ENCODE results near the gene TMEM35B. TPM values are rescaled to one million over a fixed set of nuclear protein-coding genes. Genes with fewer than 3 reads are reported as not detected.

TMEM35B gene
- 2.6 TPM for polyA plus RNA-seq (2012; ENCODE audit: insufficient read depth, insufficient read length, low read depth)

- Histone ChIP-seq H3K36me3 (no peaks in the 10 kb centered on the region), H3K9me3 (no peaks in the 10 kb centered on the region), H3K27me3 (no peaks in the 10 kb centered on the region), H3K4me1 (no peaks in the 10 kb centered on the region), H3K4me3 (ENCODE audit: low read depth, low read length) (peak within 1 kb of the TSS; percentile 63)
- no peak for TF ChIP-seq CTCF (IDR thresholded peaks at IDR 0.05; ENCODE audit: low read depth, low read length)
- DNase-seq: peak; percentile 54
Measured at GRCh38 chr1:34984793-34985608, at the start of gene TMEM35B. Gene TMEM35B (minus strand): TSS chr1:34985347. CDS start chr1:34985305, 42 bp downstream.

- no peak for TF ChIP-seq CTCF (IDR thresholded peaks at IDR 0.05; ENCODE audit: low read depth, low read length)
- DNase-seq: no peak
- Histone ChIP-seq H3K27me3 (no peaks in the 10 kb centered on the region), H3K4me3 (ENCODE audit: low read depth, low read length) (no peak overlapping the region), H3K9me3 (no peaks in the 10 kb centered on the region), H3K4me1 (no peaks in the 10 kb centered on the region), H3K36me3 (no peaks in the 10 kb centered on the region)
Measured at GRCh38 chr1:35033346-35033745, 48.2 kb upstream of the TMEM35B start.

- DNase-seq: no peak
- Histone ChIP-seq H3K27me3 (no peaks in the 10 kb centered on the region), H3K36me3 (no peaks in the 10 kb centered on the region), H3K9me3 (no peaks in the 10 kb centered on the region), H3K4me3 (ENCODE audit: low read depth, low read length) (peak overlapping the region; percentile 80), H3K4me1 (no peaks in the 10 kb centered on the region)
- TF ChIP-seq CTCF (IDR thresholded peaks at IDR 0.05; ENCODE audit: low read depth, low read length): no peak
Measured at GRCh38 chr1:35032384-35032739, 47.2 kb upstream of the TMEM35B start.

GRCh38 chr1:35030756-35031446, 45.8 kb upstream of the TMEM35B start:
- Histone ChIP-seq H3K9me3 (no peaks in the 10 kb centered on the region), H3K4me3 (ENCODE audit: low read depth, low read length) (peak overlapping the region; percentile 80), H3K27me3 (no peaks in the 10 kb centered on the region), H3K36me3 (no peaks in the 10 kb centered on the region), H3K4me1 (no peaks in the 10 kb centered on the region)
- TF ChIP-seq CTCF (IDR thresholded peaks at IDR 0.05; ENCODE audit: low read depth, low read length): no peak
- no peak for DNase-seq

- no peak for DNase-seq
- peak overlapping the region; percentile 80 for H3K4me3 ChIP-seq (ENCODE audit: low read depth, low read length)
- no peaks in the 10 kb centered on the region for H3K36me3 ChIP-seq
- no peaks in the 10 kb centered on the region for H3K4me1 ChIP-seq
- no peaks in the 10 kb centered on the region for H3K27me3 ChIP-seq
- no peaks in the 10 kb centered on the region for H3K9me3 ChIP-seq
- no peak for TF ChIP-seq CTCF (IDR thresholded peaks at IDR 0.05; ENCODE audit: low read depth, low read length)
Measured at GRCh38 chr1:35030338-35030737, 45.2 kb upstream of the TMEM35B start.

GRCh38 chr1:35029761-35030160, 44.6 kb upstream of the TMEM35B start:
- Histone ChIP-seq H3K9me3 (no peaks in the 10 kb centered on the region), H3K4me1 (no peaks in the 10 kb centered on the region), H3K4me3 (ENCODE audit: low read depth, low read length) (no peak overlapping the region), H3K27me3 (no peaks in the 10 kb centered on the region), H3K36me3 (no peaks in the 10 kb centered on the region)
- DNase-seq: no peak
- TF ChIP-seq CTCF (IDR thresholded peaks at IDR 0.05; ENCODE audit: low read depth, low read length): no peak

Data from BE2C (cell line).